Measurements from ENCODE around the gene CEP170.

- TF ChIP-seq, protein P1, sequence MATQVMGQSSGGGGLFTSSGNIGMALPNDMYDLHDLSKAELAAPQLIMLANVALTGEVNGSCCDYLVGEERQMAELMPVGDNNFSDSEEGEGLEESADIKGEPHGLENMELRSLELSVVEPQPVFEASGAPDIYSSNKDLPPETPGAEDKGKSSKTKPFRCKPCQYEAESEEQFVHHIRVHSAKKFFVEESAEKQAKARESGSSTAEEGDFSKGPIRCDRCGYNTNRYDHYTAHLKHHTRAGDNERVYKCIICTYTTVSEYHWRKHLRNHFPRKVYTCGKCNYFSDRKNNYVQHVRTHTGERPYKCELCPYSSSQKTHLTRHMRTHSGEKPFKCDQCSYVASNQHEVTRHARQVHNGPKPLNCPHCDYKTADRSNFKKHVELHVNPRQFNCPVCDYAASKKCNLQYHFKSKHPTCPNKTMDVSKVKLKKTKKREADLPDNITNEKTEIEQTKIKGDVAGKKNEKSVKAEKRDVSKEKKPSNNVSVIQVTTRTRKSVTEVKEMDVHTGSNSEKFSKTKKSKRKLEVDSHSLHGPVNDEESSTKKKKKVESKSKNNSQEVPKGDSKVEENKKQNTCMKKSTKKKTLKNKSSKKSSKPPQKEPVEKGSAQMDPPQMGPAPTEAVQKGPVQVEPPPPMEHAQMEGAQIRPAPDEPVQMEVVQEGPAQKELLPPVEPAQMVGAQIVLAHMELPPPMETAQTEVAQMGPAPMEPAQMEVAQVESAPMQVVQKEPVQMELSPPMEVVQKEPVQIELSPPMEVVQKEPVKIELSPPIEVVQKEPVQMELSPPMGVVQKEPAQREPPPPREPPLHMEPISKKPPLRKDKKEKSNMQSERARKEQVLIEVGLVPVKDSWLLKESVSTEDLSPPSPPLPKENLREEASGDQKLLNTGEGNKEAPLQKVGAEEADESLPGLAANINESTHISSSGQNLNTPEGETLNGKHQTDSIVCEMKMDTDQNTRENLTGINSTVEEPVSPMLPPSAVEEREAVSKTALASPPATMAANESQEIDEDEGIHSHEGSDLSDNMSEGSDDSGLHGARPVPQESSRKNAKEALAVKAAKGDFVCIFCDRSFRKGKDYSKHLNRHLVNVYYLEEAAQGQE (IDR thresholded peaks at IDR 0.05; ENCODE audit: low read depth): no peak
- TF ChIP-seq CTCF (IDR thresholded peaks at IDR 0.05 in 2 of 3, conservative IDR thresholded peaks at IDR 0.05 in 1 of 3; ENCODE audit: borderline replicate concordance in 1 of 3, insufficient read depth in 1 of 3, low read depth in 2 of 3, low read length in 2 of 3): no peak
Observed at GRCh38 chr1:243253926-243254232, 1.2 kb downstream of the CEP170 start.
